Parathyroid adenoma (tissue), 2 donors: ENCODE measurements around the gene SLCO2A1.

Experiments
- H2AFZ ChIP-seq: fragments of 300-600 bp; sonication (generic); one replicate; pipeline ENCODE4 v1.7.0; 2017; ENCODE audit warnings: antibody characterized with exemption, mild to moderate bottlenecking
- H3K27ac ChIP-seq: fragments of 300-600 bp; sonication (generic); one replicate; pipeline ENCODE4 v1.7.0; 2017
- H3K27me3 ChIP-seq: fragments of 300-600 bp; sonication (generic); one replicate; pipeline ENCODE4 v1.7.0; 2017; ENCODE audit warnings: low read length; ENCODE audit not compliant: control insufficient read depth, insufficient read depth
- H3K36me3 ChIP-seq: fragments of 300-600 bp; sonication (generic); one replicate; pipeline ENCODE4 v1.7.0; 2017; ENCODE audit warnings: low read length; ENCODE audit not compliant: control insufficient read depth, insufficient read depth
- H3K4me1 ChIP-seq: fragments of 300-600 bp; sonication (generic); one replicate; pipeline ENCODE4 v1.7.0; 2017; ENCODE audit warnings: control low read depth
- H3K4me2 ChIP-seq: fragments of 300-600 bp; sonication (generic); one replicate; pipeline ENCODE4 v1.7.0; 2017; ENCODE audit warnings: low read length
- H3K4me3 ChIP-seq: fragments of 300-600 bp; sonication (generic); one replicate; pipeline ENCODE4 v1.7.0; 2017; ENCODE audit warnings: low read depth, low read length
- H3K79me2 ChIP-seq: fragments of 300-600 bp; sonication (generic); one replicate; pipeline ENCODE4 v1.7.0; 2017; ENCODE audit warnings: control low read depth
- H3K9ac ChIP-seq: fragments of 300-600 bp; sonication (generic); one replicate; pipeline ENCODE4 v1.7.0; 2017; ENCODE audit warnings: mild to moderate bottlenecking
- H3K9me3 ChIP-seq: fragments of 300-600 bp; sonication (generic); one replicate; pipeline ENCODE4 v1.7.0; 2017; ENCODE audit warnings: low read length; ENCODE audit not compliant: control insufficient read depth
- CTCF ChIP-seq: fragments of 300-600 bp; sonication (generic); IDR thresholded peaks from one replicate; pipeline ENCODE4 v1.7.0; 2017; ENCODE audit warnings: antibody characterized with exemption, mild to moderate bottlenecking
- donor health status: primary hyperparathyroidism.

Gene SLCO2A1

GRCh38 chr3:133941415-133941821 lies 88.3 kb downstream of the SLCO2A1 start:
- H3K9ac ChIP-seq = no peak overlapping the region
- H3K9me3 ChIP-seq = no peaks in the 10 kb centered on the region
- no peak for TF ChIP-seq CTCF
- H3K79me2 ChIP-seq = no peaks in the 10 kb centered on the region
- no peak overlapping the region for H3K4me3 ChIP-seq
- peaks cover 8% of the 10 kb centered on the region for H3K4me1 ChIP-seq
- H2AFZ ChIP-seq = peak overlapping the region; percentile 46
- H3K27ac ChIP-seq = no peak overlapping the region
- no peaks in the 10 kb centered on the region for H3K27me3 ChIP-seq
- no peaks in the 10 kb centered on the region for H3K36me3 ChIP-seq
- H3K4me2 ChIP-seq = no peak overlapping the region

- no peaks in the 10 kb centered on the region for H3K36me3 ChIP-seq
- no peaks in the 10 kb centered on the region for H3K79me2 ChIP-seq
- H3K9me3 ChIP-seq = no peaks in the 10 kb centered on the region
- no peak overlapping the region for H3K9ac ChIP-seq
- H3K4me3 ChIP-seq = no peak overlapping the region
- H3K27ac ChIP-seq = no peak overlapping the region
- H3K27me3 ChIP-seq = no peaks in the 10 kb centered on the region
- TF ChIP-seq CTCF = no peak
- H3K4me1 ChIP-seq = peaks cover 8% of the 10 kb centered on the region
- H2AFZ ChIP-seq = no peak overlapping the region
- no peak overlapping the region for H3K4me2 ChIP-seq
These were observed 89.2 kb downstream of the SLCO2A1 start for GRCh38 chr3:133940536-133940935.

GRCh38 chr3:133939463-133939835 lies 90.3 kb downstream of the SLCO2A1 start:
- peaks cover 8% of the 10 kb centered on the region for H3K4me1 ChIP-seq
- H3K79me2 ChIP-seq = no peaks in the 10 kb centered on the region
- H3K27ac ChIP-seq = no peak overlapping the region
- no peaks in the 10 kb centered on the region for H3K27me3 ChIP-seq
- H3K4me2 ChIP-seq = no peak overlapping the region
- H3K9ac ChIP-seq = no peak overlapping the region
- H3K9me3 ChIP-seq = no peaks in the 10 kb centered on the region
- H3K36me3 ChIP-seq = no peaks in the 10 kb centered on the region
- TF ChIP-seq CTCF = no peak
- no peak overlapping the region for H2AFZ ChIP-seq
- H3K4me3 ChIP-seq = no peak overlapping the region

GRCh38 chr3:133938770-133939462 lies 90.8 kb downstream of the SLCO2A1 start:
- no peak overlapping the region for H3K27ac ChIP-seq
- H3K36me3 ChIP-seq = no peaks in the 10 kb centered on the region
- no peak overlapping the region for H3K4me2 ChIP-seq
- H3K27me3 ChIP-seq = no peaks in the 10 kb centered on the region
- H2AFZ ChIP-seq = no peak overlapping the region
- TF ChIP-seq CTCF = no peak
- H3K79me2 ChIP-seq = no peaks in the 10 kb centered on the region
- no peaks in the 10 kb centered on the region for H3K9me3 ChIP-seq
- H3K4me3 ChIP-seq = no peak overlapping the region
- no peak overlapping the region for H3K9ac ChIP-seq
- peaks cover 8% of the 10 kb centered on the region for H3K4me1 ChIP-seq
